Stimulated activated CD4-positive, alpha-beta T cell treated with anti-CD3 and anti-CD28 coated beads, Interleukin-1b, Interleukin-23, amount 100 ng/mL, for 1 hour (primary cell): ENCODE results near the gene EIF5AL1.
"Not testable (repeated sequence)": the region's sequence is repeated elsewhere in the genome, so short reads cannot be mapped to it uniquely, and the experiment has no call there.

Source experiments
- DNase-seq, 2 donors: peaks; one replicate each; pipeline ENCODE4 v3.0.0-alpha.2; 2020; ENCODE audit warnings: low read depth in 2 of 2

The EIF5AL1 gene

DNA sequence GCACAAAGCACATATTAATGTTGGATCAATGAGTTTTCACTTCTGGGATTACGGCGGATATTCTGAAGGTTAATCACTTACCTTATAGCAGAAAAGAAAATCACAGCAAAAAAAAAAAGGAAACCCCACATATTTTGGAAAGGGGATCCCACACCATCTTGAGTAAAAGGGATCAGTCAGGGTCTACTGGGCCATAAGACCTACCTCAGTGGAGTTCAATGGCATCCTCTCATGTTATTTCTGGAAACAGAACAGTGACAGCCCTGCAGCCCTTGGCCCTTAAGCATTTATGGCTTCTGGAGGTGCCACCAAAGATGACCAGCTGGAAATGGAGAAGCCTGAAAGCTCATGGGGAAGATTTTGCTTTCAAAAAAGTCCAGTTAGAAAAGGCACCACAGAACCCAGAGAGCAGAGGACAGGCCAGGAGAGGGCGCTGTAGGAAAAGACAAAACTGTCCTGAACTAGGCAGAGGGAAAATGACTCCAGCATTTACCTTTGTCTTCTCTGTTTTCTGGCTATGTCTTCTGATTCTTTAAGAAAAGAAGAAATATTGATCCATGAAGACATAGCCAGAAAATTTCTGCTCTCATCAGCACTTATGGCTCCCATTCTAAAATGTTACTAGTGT, 2.9 kb upstream of the EIF5AL1 start:
- not testable (repeated sequence) for DNase-seq

DNA sequence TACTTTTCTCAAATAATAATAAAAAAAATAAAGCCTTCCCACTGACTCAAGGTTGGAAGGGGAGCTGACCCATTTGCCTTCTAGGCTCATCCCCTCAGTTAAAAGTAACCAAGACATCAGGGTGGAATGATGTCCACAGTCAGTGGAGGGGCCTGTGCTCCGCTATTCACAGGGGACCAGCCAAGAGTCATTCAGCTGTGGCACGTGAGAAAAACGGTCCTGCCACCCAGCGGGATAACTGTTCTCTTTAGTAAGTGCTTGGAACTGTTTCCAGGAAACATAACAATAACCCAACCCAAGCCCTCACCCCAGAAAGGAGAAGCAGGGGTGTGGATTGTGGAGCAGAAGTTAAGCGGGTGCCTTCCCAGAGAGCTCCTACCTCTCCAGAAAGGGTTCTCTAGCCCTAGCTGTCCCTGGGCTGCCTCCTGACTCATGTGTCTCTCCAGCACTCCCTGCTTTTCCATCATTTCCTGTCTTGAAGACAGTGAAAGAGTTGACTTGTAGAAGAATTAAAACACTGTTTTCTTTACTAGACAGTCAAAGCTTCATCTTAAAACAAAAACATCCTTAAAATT, 2.3 kb upstream of the EIF5AL1 start:
- DNase-seq, result not testable (repeated sequence)

GRCh38 chr10:79516532-79517205, 4.3 kb downstream of the EIF5AL1 start:
- DNase-seq, result not testable (repeated sequence)

DNA sequence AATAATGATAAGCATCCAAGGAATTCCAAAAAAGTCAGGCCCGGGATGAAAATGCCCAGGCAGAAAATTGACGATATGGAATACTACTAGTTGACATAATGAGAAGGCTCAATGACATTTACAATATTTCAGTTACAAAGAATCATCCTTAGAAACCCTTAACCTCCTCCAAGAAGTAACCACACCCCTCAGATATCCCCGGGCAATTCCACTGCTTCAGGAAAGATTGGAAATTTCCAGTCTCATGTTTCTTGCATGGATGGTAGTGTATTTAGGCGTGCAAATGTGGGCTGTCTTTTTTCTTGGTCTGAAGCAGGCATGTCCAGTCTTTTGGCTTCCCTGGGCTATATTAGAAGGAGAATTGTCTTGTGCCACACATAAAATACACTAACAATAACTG, 5.2 kb downstream of the EIF5AL1 start:
- not testable (repeated sequence) for DNase-seq

- not testable (repeated sequence) for DNase-seq
These were observed 9.4 kb downstream of the EIF5AL1 start for GRCh38 chr10:79521751-79522150.

GRCh38 chr10:79522464-79522863, 10.1 kb downstream of the EIF5AL1 start:
- not testable (repeated sequence) for DNase-seq

DNA sequence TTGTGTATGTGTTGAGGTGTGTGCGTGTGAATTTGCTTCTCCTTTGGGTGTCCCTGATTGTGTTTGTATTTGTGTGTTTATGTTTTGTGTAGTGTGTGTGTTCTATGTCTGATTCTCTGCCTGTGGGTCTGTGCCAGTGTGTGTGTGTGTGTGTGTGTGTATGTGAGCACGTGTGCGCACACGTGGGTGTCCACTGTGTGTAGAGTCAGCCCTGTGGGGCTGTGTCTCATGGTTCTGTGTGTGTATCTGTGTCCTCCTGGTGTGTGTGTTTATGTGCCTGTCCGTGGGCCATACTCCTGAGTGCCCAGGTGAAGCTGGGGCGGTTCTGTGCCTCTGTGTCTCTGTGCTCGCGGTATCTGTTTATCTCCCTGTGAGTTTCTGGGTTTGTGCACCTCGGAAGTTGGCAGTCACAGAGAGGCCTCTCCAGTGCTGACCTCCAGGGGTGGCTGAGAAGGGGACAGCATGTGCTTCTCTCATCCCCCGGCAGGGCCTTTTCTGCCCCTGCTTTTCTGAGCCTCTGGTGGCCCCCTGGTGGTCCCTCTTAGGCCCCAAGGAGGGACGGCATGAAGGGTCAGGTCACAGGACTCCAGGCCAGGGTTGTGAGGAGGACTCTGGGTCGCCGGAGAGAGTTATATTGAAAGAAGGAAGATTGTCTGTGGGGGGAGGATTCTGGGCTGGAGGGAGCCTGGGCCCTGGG, 11.0 kb downstream of the EIF5AL1 start:
- not testable (repeated sequence) for DNase-seq

DNA sequence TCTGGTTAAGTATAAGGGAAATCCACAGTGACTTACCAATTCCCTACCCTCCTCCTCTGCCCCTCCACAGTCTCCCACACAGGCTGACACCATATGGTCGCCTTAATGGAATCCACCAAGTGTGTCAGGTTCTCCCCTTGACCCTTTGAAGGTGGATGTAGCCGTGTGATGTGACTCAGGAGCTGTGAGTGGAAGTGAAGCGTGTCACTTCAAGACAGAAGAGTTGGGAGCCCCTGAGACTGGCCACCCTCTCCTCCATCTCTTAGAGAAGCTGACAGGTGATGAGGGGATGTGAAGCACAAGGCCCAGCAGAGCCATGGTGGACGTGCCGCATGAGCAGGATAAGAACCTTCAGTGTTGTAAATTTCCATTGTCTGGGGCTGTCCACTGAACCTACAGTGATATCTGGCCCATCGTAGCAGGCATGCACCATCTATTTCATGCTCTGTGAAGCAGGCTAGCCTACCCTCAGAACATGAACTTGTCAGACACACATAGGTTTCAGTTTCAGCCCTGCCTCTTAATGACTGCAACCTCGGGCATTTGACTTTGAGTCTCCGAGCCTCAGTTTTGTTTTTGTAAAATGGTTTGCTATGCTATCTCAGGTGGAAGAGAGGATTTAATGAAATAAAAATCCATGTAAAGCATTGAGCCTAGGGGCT, 12.8 kb downstream of the EIF5AL1 start:
- DNase-seq, result not testable (repeated sequence)

DNA sequence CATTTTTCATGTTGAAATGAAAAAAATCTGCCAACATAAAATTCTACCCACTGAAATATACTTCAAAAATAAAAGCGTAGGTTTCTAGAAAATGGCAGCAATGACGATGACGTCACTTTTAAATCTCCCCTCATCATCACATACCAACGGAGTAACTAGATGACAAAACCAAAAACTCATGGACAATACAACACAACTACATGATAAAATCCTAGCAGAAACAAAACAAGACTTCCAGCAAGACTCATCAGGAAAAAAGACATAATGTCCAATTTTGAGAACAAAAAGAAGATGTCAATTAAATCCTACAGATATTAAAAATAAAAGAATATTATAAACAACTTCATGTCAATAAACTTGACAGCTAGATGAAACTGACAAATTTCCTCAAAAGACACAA, 15.9 kb downstream of the EIF5AL1 start:
- not testable (repeated sequence) for DNase-seq

DNA sequence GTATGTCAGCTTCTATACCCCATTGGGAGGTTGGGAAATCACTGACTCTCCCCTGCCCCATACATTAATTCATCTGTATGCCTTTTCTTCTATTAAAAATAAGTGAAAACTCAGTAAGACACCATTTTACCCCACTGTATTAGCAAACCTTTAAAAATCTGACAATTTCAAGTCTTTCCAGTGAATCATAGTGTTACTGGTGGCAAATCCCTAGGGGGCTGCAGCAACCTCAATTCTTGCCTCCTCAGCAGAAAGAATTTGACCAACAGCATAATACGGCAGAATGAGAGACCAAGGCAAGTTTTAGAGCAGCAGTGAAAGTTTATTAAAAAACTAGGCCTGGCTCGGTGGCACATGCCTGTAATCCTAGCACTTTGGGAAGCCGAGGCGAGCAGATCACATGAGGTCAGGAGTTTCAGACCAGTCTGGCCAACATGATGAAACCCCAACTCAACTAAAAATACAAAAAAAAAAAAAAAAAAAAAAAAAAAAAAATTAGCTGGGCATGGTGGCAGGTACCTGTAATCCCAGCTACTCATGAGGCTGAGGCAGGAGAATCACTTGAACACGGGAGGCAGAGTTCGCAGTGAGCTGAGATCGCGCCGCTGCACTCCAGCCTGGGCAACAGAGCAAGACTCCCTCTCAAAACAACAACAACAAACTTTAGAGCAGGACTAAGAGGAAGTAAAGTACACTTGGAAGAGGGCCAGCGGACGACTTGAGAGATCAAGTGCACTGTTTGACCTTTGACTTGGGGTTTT, 21.0 kb downstream of the EIF5AL1 start:
- not testable (repeated sequence) for DNase-seq

- not testable (repeated sequence) for DNase-seq
These were observed 21.5 kb downstream of the EIF5AL1 start for GRCh38 chr10:79533903-79534175.

- DNase-seq, result not testable (repeated sequence)
These were observed 26.0 kb downstream of the EIF5AL1 start for GRCh38 chr10:79538311-79538710.

DNA sequence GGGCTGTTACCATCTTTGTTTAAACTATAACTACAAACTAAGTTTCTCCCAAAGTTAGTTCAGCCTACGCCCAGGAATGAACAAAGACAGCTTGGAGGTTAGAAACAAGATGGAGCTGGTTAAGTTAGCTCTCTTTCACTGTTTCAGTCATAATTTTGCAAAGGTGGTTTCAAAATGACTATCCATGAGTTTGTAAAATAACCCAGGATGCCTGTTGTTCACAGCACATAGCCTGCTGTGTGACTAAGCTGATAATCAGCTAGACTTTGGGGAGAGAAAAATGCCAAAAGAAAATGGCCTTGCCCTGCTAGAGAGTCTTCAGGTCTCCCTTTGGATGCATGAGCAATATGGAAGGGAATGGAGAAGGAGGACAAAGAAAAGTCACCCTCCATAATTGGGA, 28.6 kb downstream of the EIF5AL1 start:
- DNase-seq, result not testable (repeated sequence)

DNA sequence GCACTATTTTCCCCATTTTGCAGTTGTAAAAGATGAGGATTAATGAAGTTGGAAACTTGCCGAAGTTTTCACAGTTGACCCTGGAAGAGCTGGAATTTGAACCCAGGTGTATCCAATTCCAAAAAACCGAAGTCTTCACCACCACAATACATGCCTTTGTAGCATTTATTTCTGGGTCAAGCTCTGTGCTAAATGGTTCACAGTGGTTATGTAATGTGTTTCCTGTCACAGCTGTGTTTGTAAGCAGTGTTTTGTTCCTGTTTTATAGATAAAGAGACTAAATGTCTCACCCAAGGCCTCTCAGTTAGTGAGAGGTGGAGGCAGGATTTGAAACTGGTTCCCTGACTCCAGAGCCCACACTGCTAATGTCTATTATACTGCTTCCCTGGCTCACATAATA, 30.3 kb downstream of the EIF5AL1 start:
- DNase-seq, result no peak

DNA sequence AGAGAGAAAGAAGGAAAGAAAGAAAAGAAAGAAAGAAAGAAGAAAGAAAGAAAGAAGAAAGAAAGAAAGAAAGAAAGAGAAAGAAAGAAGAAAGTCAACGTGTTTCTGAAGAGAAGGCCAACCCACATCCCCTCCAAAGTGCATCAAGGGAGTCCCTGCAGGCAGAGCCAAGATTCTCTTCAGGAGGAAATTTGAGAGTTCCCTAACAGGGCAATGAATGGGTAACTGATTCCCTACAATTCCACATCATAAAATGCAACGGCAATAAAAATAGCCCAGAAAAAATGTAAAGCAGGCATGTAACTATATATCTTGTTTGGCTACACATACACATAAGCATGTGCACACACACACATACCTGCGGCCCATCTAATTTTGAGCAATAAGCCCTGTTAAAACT, 32.1 kb downstream of the EIF5AL1 start:
- not testable (repeated sequence) for DNase-seq

- DNase-seq, result not testable (repeated sequence)
These were observed 32.8 kb downstream of the EIF5AL1 start for GRCh38 chr10:79544926-79545659.

GRCh38 chr10:79547128-79547527, 34.8 kb downstream of the EIF5AL1 start:
- not testable (repeated sequence) for DNase-seq

DNA sequence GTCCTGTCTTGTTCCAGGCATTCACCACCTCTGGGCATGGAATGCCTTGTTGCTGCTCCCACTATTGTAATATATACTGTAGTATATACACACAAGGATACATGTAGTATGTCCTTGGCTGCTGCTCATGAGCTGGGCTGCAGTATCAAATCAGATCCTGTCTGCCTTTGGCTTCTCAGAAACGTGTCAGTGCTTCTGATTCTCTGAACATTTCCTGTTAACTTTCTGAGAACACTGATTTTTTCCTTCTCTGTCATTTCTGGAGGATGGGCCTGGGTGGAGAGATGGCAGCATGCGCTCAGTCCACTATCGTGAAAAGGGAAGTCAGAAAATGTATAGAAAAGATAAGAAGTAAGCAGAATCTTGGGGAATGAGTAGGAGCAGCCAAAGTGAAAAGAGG, 35.6 kb downstream of the EIF5AL1 start:
- no peak for DNase-seq

- DNase-seq, result no peak
These were observed 39.8 kb downstream of the EIF5AL1 start for GRCh38 chr10:79552143-79552542.
